GM10266 (cell line): Measurements from ENCODE around the gene KRT40.

Experiments
- DNase-seq: peaks from one replicate; pipeline ENCODE4 v3.0.0; 2012; ENCODE audit errors: extremely low spot score
- CTCF ChIP-seq: IDR thresholded peaks from 2 replicates; pipeline ENCODE4 v1.5.1; 2012; ENCODE audit warnings: mild to moderate bottlenecking, low read depth; ENCODE audit not compliant: control insufficient read depth, insufficient read depth; ENCODE audit errors: missing control alignments

KRT40 gene

GRCh38 chr17:40963838-40964237, 20.3 kb downstream of the KRT40 start:
- TF ChIP-seq CTCF, result peak; percentile 30
- DNase-seq, result peak; percentile 25

- no peak for TF ChIP-seq CTCF
These were observed 22.0 kb downstream of the KRT40 start for GRCh38 chr17:40962059-40962561.

GRCh38 chr17:40961591-40961990, 22.5 kb downstream of the KRT40 start:
- no peak for TF ChIP-seq CTCF
- DNase-seq, result no peak

More at GRCh38 chr17:40962059-40962561, 22.0 kb downstream of the KRT40 start:
- no peak for DNase-seq

- no peak for DNase-seq
- TF ChIP-seq CTCF, result no peak
These were observed 24.0 kb downstream of the KRT40 start for GRCh38 chr17:40960144-40960543.

- no peak for TF ChIP-seq CTCF
- no peak for DNase-seq
These were observed 25.8 kb downstream of the KRT40 start for GRCh38 chr17:40958086-40958953.

GRCh38 chr17:40956401-40957254, 27.5 kb downstream of the KRT40 start:
- TF ChIP-seq CTCF, result no peak
- DNase-seq, result no peak
